Hematopoietic multipotent progenitor cell treated with erythropoietin and hydrocortisone succinate and interleukin-3 and kit ligand, for 17 days (in vitro differentiated cells): ENCODE measurements around the gene FRZB.
"Not testable (repeated sequence)": the region's sequence is repeated elsewhere in the genome, so short reads cannot be mapped to it uniquely, and the experiment has no call there.

Experiments
- DNase-seq: peaks from one replicate; pipeline ENCODE4 v3.0.0-alpha.2; 2015; ENCODE audit warnings: low spot score

FRZB gene

DNA sequence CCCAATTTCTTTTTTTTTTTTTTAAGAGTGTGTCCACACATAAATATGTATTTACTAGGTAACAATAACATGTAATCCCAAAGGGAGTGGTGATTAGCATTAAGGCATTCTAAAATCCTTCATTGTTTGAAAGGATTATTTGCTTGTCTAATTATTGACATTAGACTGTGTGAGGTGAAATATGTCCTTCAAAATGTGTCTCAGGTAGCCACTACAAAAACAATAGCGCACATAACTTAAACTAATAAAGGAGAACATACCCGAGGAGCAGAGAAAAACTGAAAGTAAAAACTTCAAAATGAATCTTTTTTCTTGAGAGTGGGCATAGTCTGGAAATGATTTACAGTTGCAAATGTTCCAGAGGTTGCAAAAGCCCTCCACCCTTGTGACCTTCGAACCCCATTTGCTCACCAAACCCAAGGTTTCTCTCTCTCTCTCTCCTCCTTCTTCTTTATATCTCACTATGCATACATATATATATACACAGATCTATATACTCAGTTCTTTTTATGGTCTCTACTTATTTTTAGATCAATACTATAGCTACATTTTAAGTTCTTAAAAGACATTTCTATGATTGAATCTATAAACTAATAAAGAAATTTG, 24.4 kb upstream of the FRZB start:
- no peak for DNase-seq

DNA sequence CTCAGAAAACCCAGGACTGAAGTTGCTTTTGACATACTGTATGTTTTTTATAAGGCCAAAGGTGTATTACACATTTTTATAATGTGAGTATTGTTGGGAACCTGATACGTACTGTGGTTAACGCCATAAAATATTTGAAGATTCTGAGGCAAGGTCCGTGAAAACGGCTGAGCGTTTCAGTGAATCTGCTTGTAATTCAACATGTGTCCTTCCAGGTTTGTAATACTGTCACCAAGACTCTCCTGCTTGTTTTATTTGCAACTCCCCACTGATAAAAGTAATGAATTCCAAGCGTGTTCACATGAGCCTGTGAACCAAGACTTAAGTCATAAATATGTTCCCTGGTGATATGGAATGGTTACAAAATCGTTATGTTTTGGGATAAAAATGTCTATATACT, 23.9 kb upstream of the FRZB start:
- no peak for DNase-seq

DNA sequence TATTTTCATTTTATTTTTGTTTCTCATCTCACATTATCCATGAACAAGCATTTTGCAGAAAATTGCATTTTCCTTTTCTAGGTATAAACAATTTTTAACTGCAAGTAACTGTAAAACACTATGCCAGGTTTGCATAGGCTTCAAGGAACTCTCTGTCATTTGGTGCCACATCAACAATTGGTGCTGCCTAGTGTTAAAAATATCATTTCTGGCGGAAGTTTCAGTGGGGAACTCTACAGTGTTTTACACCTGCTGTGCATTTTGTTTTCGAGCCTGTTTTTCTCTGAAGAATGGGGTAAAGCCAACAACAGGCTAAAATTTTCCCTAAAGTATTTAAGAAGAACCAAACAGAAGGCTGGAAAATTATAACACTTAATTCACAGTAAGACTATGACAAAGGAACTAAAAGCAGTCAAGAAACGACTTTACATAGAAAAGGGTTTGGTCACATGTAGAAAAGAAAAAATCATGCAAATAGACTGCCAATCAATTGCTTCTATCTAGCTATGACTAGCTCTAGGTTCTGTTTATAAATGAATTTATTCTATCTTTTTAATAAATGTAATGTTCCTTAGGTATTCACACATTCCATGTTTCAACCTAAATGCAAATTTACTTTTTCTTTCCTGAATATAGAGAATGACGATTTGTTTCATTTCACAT, 21.4 kb upstream of the FRZB start:
- no peak for DNase-seq

DNA sequence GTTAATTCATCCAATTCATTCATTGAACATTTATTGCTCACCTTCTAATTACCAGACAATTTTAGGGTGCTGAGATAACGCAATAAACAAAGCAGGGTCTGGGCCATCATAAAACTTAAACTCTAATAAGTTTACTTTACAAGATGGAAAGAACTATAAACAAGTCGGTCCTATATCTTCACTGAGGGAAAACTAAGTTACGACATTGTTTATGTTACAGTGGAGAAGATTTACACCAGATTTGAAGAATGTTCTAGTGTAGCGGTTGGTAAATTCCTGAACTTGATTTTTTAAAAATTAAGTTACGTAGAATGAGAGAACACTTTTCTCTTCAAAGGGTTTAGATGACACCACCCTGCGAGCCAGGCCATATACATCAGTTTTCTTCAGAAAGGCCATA, 20.7 kb upstream of the FRZB start:
- no peak for DNase-seq

- DNase-seq = no peak
These were observed 19.3 kb upstream of the FRZB start for GRCh38 chr2:182885771-182886170.

DNA sequence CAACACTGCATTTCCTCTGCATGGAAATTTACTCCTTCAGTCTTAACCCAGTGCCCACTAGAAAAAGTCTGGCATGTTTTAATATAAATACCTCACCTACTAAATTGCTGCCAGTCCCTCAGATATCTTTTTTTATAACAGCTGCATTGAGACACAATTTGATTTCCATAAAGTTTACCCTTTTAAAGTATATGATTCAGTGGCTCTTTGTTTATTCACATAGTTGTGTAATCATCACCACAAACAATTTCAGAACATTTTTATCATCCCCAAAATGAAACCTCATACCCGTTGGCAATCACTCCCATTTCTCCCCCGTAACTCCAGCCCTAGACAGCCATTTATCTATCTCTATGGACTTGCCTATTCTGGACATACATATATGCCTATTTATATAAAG, 17.0 kb upstream of the FRZB start:
- no peak for DNase-seq

- not testable (repeated sequence) for DNase-seq
These were observed 13.7 kb upstream of the FRZB start for GRCh38 chr2:182880100-182880499.

DNA sequence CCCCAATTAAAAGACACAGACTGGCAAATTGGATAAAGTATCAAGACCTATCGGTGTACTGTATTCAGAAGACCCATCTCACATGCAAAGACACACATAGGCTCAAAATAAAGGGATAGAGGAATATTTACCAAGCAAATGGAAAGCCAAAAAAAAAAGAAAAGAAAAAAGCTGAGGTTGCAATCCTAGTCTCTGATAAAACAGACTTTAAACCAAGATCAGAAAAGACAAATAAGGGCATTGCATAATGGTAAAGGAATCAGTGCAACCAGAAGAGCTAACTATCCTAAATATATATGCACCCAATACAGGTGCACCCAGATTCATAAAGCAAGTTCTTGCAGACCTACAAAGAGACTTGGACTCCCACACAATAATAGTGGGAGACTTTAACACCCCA, 10.2 kb upstream of the FRZB start:
- DNase-seq = not testable (repeated sequence)

DNA sequence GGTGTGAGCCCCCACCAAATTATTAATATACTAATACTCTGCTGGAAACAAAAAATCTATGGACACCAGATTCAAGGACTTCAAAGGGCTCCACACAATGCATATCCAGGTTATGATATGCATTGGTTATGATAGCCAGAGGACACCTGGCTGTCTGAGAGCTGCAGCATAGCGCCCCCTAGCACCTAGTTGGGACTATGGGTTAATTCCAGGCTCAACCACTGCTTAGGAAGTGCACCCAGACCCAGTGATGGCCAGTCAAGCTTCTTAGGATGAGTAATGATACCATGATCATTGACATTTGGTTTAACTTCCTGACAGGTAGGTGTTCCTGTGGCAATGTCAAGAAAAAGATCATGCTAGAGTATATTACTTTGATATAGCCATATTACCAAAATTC, 3.8 kb upstream of the FRZB start:
- no peak for DNase-seq

- DNase-seq = no peak
These were observed 1.8 kb upstream of the FRZB start for GRCh38 chr2:182868054-182868796.

DNA sequence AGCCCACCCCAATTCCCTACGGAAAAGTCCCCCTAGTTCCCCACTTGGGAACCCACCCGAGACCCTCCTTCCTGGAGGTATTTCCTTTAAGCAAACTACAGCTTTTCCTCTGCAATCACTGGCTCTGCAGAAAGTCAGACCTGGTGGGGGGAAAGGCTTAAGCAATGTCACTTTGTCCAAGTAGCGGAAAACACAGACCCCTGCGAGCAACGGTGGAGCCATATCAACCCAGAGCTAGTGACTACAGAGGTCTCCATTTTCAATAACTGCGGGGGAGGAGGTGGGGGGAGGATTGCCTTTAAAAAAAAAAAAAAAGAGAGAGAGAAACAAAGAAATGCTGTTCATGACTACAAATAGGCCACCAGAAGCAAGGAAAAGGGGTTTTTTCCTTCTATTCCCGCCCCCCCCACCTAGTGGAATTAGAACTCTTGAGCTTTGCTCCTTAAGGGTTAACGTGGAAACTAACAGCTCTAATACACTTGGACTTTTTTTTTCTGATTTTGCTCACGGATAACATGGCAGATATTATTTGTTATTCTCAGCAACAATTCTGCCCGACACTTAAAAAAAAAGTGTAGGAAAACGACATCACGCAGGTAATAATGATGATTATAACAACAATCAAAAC, 1.1 kb upstream of the FRZB start:
- DNase-seq = no peak

DNA sequence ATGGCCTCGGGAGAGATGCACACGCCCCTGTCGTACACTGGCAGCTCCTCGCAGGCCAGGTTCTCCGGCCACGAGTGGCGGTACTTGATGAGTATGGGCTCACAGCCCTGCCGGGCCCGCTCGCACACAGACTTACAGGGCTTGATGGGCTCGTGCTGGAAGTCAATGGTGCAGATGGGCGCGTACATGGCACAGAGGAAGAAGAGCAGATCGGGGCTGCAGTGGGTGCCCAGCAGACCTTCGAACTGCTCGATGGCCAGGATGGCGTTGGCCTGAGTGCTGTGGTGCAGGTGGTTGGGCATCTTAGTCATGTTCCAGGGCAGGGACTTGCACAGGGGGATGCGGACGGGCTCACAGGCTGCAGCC, 359 bp downstream of the FRZB start:
- DNase-seq = no peak

DNA sequence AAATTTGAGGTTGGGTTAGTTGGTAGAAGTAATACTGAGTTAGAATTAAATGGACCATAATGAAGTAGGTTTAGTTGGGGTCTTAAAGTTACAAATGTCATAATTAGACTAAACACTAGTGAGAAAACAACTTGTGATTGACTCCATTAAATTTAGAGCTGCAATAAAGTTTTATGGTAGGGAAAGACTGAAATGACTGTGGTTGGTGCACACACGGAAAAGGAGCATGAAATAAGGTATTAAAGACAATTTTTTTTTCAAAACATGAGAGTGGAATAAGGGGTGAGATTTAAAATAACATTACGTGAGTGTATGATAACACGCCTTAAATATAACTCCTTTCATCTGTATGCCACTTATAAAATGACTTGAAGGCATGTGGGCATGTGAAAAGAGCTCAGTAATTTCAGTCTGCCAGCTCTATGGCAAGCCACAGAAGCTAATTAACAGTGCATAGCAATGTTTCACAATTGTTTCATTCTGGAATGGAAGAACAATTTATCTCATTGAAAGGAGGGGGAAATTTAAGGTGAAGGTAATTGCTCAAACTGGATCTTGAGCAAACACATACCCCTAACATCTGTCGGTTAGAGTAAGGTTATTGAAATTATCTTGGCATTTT, 1.4 kb downstream of the FRZB start:
- no peak for DNase-seq

GRCh38 chr2:182863642-182864041, 2.8 kb downstream of the FRZB start:
- no peak for DNase-seq

DNA sequence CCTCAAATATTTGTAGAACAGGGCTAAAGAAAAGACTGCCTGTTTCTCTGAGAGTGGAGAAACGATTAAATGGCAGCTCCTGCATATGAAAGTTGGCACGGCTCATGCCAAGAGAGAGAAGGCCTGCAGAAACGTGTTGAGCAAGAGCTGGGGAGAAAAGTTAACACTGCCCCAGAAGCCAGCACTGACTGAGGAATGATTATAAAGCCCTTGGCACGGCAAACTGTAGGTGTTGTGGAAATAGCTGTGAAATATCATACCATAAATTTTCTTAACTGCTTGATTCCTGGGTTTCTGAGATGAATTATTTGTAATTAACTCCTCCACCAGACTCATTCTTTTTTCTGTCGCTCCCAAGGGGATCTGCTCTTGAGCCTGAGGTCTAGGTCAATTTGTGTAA, 4.3 kb downstream of the FRZB start:
- no peak for DNase-seq

- DNase-seq = no peak
These were observed 5.6 kb downstream of the FRZB start for GRCh38 chr2:182860858-182861257.

GRCh38 chr2:182858671-182859070, 7.8 kb downstream of the FRZB start:
- no peak for DNase-seq

DNA sequence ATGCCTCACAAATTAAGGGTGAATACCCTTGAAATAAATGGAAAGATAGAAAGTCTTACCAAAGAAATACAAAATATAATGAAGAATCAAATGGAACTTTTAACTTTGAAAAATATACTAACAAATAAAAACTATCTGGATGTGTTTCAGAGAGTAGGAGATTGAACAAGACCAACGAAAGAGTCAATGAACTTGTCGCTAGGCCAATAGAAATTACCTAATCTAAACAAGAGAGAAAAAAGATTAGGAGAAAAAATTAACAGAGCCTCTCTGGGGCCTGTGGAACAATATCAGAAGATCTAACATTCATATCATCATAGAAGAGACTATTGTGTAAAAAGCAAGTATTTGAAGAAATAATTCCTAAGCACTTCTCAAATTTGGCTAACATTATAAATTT, 11.1 kb downstream of the FRZB start:
- DNase-seq = no peak

DNA sequence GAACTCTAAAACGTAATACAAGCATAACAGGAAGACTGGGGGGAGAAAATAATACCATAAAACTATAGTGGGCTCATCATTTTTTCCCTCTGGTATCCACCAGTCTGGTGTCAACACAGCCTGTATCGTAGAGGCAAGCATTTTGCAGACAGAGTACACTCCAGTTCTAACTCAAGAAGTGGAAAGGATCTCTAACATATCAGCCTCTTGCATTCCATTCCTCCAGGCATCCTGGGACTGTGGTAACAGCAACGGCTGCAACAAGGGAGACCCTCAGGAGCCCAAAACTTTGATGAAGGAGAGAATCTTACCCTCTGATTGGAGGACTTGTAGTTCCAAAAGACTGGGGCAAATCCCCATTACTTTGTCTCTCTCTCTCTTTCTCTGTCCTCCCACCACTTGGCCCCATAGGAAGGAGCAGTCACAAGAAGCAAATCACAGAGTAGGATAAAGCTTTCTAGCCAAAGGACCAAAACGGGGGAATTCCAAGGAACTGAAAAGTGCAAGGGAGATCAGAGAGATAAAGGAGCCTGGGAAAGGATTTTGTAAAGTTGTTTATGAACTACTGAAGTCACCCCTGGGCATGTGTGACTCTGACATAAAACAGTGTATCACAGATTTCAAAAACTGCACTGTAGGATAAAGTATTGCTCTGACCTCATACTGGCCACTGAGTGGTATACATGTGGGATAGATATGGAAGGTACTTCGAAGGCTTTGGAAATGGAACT, 11.9 kb downstream of the FRZB start:
- DNase-seq = no peak

- DNase-seq = no peak
These were observed 13.6 kb downstream of the FRZB start for GRCh38 chr2:182852801-182853200.

GRCh38 chr2:182852090-182852489, 14.3 kb downstream of the FRZB start:
- DNase-seq = peak; percentile 8
